ENCODE results near the gene CLCN6.

CLCN6 gene

GRCh38 chr1:11789126-11790067 is 16.6 kb upstream of the CLCN6 start:
- no peak overlapping the region for H3K4me3 ChIP-seq (ENCODE audit: low read depth, low read length)
- DNase-seq (ENCODE audit: low read depth) = no peak
- TF ChIP-seq MYC (IDR thresholded peaks at IDR 0.05; ENCODE audit: low read depth, low read length) = no peak
- TF ChIP-seq, protein P1, sequence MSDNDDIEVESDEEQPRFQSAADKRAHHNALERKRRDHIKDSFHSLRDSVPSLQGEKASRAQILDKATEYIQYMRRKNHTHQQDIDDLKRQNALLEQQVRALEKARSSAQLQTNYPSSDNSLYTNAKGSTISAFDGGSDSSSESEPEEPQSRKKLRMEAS (IDR thresholded peaks at IDR 0.05; ENCODE audit: low read depth, low read length) = no peak

GRCh38 chr1:11790101-11790879 is 15.7 kb upstream of the CLCN6 start:
- no peak overlapping the region for H3K4me3 ChIP-seq (ENCODE audit: low read depth, low read length)
- DNase-seq (ENCODE audit: low read depth) = no peak
- no peak for TF ChIP-seq MYC (IDR thresholded peaks at IDR 0.05; ENCODE audit: low read depth, low read length)
- TF ChIP-seq CTCF (IDR thresholded peaks at IDR 0.05; ENCODE audit: low read depth, low read length) = no peak
- TF ChIP-seq, protein P1 (IDR thresholded peaks at IDR 0.05; ENCODE audit: low read depth, low read length) = no peak
- no peak for TF ChIP-seq POLR2A (IDR thresholded peaks at IDR 0.05; ENCODE audit: extremely low read depth, insufficient read length)

DNA sequence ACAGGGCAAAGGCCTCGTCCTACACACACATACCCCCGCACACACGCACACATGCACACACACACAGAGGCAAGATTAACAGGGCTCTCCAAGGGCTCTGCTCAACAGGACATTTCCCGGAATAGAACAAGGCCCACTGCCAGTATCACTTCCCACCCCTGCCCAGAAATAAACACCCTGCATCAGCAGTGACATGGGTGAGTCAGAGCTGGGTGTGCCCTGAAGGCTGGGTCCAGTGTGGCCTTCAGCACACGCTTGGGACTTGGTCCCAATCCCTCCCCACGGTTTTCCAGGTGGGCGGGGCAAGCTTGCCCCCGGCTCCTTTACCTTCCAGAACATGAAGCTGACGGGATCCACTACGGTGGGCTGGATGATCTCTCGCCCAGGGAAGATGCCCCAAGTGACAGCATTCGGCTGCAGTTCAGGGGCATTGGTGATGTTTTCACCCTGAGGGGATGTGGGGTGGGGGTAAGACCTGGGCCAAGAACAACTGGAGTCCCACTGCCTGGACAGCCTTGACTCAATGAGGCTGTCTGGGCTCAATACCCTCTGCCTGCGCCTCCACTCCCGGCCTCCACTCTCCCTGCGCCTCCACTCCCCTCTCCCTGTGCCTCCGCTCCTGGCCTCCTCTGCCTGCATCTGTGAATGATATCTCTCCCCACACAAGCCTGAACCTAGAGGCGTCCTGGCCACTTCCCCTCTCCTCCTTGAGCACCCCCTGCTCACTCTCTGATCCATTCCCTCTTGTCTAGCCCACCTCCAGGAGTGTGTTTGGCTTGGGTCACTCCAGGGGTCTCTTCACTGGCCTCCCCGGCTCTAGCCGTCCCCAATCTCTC is 14.9 kb upstream of the CLCN6 start:
- TF ChIP-seq POLR2A (IDR thresholded peaks at IDR 0.05; ENCODE audit: extremely low read depth, insufficient read length) (no peak), CTCF (IDR thresholded peaks at IDR 0.05; ENCODE audit: low read depth, low read length) (no peak), MYC (IDR thresholded peaks at IDR 0.05; ENCODE audit: low read depth, low read length) (no peak)
- TF ChIP-seq, protein P1 (IDR thresholded peaks at IDR 0.05; ENCODE audit: low read depth, low read length) = no peak
- DNase-seq (ENCODE audit: low read depth) = no peak

GRCh38 chr1:11792106-11792505 is 13.9 kb upstream of the CLCN6 start:
- no peak overlapping the region for H3K4me3 ChIP-seq (ENCODE audit: low read depth, low read length)
- TF ChIP-seq CTCF (IDR thresholded peaks at IDR 0.05; ENCODE audit: low read depth, low read length) (no peak), POLR2A (IDR thresholded peaks at IDR 0.05; ENCODE audit: extremely low read depth, insufficient read length) (no peak), MYC (IDR thresholded peaks at IDR 0.05; ENCODE audit: low read depth, low read length) (no peak)
- TF ChIP-seq, protein P1 (IDR thresholded peaks at IDR 0.05; ENCODE audit: low read depth, low read length) = no peak
- no peak for DNase-seq (ENCODE audit: low read depth)

More for the DNA sequence above, 14.9 kb upstream of the CLCN6 start:
- H3K4me3 ChIP-seq (ENCODE audit: low read depth, low read length) = no peak overlapping the region

DNA sequence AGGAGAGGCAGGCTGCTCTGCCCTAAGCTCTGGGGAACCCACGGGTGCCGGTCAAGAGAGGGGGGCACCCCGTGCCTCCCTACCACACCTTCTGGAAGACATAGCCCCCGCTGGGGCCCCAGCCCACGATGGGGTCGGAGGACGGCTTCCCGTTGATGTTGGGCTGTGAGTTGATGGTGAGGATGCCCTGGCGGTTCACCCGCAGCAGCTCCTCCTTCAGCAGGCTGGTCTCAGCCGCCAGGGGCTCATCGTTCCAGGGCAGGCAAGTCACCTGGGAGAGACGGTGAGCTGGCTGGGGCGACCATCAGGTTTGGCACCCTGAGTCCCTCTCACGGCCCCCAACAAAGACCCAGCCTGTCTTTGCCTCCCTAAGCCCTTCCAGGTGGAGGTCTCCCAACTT is 12.2 kb upstream of the CLCN6 start:
- H3K4me3 ChIP-seq (ENCODE audit: low read depth, low read length) = no peak overlapping the region
- no peak for DNase-seq (ENCODE audit: low read depth)
- TF ChIP-seq, protein P1 (IDR thresholded peaks at IDR 0.05; ENCODE audit: low read depth, low read length) = no peak

DNA sequence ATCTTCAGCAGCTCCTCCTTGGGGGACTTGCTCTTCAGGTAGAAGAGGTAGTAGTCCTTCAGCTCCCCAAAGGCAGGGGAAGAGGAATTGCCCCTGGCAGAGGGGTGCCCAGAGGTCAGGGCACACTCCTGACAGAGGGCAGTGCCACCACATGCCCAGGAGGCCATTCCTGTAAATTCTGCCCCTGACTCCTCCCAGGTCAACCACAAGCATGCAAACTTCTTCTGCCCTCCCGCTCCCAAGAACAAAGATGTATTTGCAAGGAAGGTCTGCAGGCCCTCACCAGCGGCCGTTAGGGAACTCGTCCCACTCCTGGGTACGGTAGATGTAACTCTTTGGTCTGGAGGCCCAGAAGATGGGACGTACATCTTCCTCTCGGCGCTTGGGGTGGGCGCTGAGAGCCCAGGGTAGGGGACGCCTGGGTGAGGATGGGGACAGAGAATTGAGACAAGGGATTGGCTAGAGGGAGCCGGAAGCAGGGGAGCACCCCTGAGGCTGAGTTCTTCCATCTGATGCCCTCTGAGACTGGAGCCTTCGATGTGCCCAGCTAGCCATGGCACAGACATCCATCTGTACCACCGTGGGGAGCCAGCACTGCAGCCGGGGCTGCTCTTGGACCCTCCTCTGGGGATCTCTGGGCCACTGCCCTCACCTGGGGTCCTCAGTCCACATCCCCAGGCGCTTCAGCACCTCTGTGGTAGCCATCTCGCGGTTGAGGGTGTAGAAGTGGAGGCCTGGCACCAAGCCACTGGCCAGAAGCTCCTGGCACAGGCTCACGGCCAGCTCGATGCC is 11.3 kb upstream of the CLCN6 start:
- no peak overlapping the region for H3K4me3 ChIP-seq (ENCODE audit: low read depth, low read length)
- TF ChIP-seq POLR2A (IDR thresholded peaks at IDR 0.05; ENCODE audit: extremely low read depth, insufficient read length) = no peak
- no peak for TF ChIP-seq CTCF (IDR thresholded peaks at IDR 0.05; ENCODE audit: low read depth, low read length)
- TF ChIP-seq, protein P1 (IDR thresholded peaks at IDR 0.05; ENCODE audit: low read depth, low read length) = no peak
- no peak for TF ChIP-seq MYC (IDR thresholded peaks at IDR 0.05; ENCODE audit: low read depth, low read length)
- no peak for DNase-seq (ENCODE audit: low read depth)

Data from NB4 (cell line).